GM21619 (cell line): ENCODE results near the gene PARVB.
"Not testable (repeated sequence)": the region's sequence is repeated elsewhere in the genome, so short reads cannot be mapped to it uniquely, and the experiment has no call there.

Experiments
- ATAC-seq: cut with Tn5 transposase; IDR thresholded peaks from one replicate; pipeline ENCODE4 v1.9.1; 2021; ENCODE audit not compliant: unreplicated experiment

Gene PARVB

GRCh38 chr22:44102121-44102520 lies 78.0 kb downstream of the PARVB start:
- ATAC-seq = no peak

GRCh38 chr22:44102856-44103255 lies 78.8 kb downstream of the PARVB start:
- no peak for ATAC-seq

- ATAC-seq = no peak
Measured at GRCh38 chr22:44103735-44104480, 79.8 kb downstream of the PARVB start.

GRCh38 chr22:44107340-44107739 lies 83.2 kb downstream of the PARVB start:
- ATAC-seq = no peak

DNA sequence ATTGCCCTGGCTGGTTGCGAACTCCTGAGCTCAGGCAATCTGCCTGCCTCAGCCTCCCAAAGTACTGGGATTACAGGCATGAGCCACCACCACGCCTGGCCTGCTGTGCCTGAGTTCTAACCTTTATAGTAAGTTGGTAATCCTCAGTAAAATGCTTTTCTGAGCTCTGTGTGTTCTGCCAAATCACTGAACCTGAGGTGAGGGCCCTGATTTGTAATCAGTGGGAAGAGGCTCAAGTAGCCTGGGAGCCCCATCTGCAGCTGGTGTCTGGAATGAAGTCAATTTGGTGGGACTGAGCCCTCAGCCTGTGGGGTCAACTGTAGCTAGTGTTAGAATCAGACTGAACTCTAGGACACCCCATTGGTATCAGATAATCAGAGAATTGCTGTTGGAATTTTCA lies 84.0 kb downstream of the PARVB start:
- no peak for ATAC-seq

- ATAC-seq = no peak
Measured at GRCh38 chr22:44108806-44109385, 84.8 kb downstream of the PARVB start.

DNA sequence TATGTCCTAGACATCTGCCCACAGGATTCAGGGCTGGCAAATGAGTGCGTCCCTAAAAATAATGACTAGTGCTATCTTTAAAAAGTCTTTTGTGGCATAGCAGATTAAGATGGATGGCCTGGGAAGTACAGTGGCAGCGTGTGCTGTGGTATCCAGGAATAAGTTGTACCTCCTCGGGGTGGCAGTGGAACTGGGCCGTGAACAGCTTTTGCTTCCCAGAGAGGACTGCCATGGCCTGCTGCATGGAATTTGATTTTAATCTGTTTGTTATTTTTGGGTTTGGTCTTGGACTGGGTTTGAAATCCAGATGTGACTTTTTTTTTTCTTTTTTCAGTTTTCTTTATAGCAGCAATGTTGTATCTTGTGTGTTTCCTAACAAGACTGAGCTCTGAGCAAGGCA lies 85.3 kb downstream of the PARVB start:
- ATAC-seq = no peak

GRCh38 chr22:44110656-44111055 lies 86.6 kb downstream of the PARVB start:
- not testable (repeated sequence) for ATAC-seq

DNA sequence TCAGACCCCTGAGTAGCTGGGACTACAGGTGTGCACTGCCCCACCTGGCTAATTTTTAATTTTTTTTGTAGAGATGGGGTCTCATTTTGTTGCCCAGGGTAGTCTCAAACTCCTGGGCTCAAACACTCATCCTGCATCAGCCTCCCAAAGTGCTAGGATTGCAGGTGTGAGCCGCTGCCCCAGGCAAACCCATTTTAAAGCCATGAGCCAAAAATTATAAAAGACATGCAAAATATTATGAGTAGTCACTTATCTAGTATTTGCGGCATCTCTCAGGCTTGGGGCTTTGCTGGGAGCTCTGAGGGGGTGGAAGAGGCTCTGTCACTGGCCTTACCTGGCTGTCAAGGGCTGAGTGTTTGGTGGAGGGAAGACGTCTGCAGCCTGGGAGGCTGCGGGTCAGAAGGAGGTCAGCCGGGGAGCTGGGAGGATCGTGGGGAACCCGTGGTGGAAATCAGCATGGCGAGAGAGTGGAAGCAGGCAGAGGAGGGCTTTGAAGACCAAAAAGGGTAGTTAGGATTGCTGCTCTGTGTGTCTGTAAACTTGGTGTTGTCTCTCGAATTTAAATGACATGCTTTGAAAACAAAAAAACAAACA lies 87.6 kb downstream of the PARVB start:
- no peak for ATAC-seq

DNA sequence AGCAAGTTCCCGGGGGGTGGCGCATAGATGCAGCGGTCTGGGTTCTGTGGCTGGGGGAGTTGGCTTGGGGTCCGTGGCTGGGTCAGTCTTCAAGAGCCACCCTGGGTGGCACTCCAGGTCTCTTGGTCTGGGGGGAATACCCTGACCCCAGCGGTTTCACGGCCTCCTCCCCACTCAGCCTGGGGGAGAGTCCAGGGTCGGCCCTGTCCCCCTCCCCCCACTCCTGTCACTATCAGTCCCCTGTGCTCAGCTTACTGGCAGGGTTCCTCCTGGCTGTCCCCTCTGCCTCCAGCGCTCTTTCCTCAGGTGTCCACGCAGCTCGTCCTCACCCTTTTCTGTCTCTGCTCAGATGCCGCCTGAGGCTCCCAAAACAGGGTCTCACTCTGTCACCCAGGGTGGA lies 88.1 kb downstream of the PARVB start:
- ATAC-seq = no peak

DNA sequence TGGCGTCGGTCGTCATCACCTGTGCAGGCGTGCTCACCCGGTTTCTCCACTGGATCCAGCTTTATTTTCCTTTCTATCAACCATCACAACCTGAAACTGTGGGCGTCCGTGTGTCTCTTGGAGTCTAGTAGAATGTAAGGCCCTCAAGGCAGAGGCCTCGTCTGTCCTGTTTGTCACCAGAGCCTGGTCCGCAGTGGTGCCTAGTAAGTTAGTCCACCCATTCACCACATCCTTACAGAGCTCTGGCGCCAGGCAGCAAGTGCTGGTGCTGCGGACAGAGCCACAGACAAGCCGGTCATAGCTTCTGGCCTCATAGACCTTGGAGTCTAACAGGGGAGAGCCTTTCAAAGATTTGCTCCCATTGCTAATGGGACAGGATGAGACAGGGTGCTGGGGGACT lies 92.2 kb downstream of the PARVB start:
- no peak for ATAC-seq

- ATAC-seq = no peak
Measured at GRCh38 chr22:44116755-44117684, 92.9 kb downstream of the PARVB start.

DNA sequence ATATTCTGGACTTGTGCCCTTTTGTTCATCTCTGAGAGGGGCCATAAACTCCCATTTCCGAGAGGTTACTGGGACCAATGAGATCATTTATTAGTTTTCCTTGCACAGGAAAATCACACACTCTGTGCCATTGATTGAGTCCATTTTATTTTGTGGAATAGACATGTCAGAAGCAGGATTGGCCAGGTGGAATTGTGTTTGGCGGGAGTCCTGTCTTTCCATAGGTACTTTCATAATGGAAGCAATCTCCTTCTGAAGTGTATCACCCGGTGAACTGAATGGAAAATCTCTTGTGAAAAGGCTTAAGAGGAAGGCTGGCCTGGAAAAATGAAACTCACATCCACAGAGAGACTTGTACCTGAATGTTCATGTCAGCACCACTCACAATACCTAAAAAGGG lies 93.6 kb downstream of the PARVB start:
- no peak for ATAC-seq

- no peak for ATAC-seq
Measured at GRCh38 chr22:44118645-44119315, 94.7 kb downstream of the PARVB start.

DNA sequence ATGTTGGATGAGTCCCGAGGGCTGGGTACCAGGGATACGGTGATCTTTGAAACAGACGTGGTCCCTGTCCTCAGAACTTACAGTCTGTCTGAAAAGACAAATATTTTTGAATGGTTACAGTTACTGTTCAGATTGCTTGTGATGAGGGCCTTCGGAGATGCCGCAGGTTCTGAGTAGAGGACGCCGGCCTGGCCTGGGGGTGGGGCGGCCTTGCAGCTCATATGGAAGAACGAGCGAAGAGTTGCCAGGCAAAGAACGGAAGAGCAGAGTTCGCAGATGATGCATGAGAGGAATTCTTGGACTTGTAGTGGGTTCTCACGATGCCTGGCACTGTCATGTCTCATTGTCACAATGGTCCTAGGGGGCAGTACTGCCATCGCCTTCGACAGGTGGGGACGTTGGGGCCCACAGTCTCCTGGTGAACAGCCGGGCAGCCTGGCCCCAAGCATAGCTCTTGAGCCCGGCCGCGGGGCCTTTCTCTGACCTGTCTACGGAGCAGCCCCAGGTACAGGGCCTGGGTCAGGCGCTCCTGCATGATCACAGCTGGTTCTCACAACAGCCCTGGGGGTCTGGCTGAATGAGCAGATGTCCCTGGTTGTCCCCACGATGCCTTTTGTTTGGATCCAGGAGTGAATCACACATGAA lies 95.7 kb downstream of the PARVB start:
- ATAC-seq = no peak

- ATAC-seq = no peak
Measured at GRCh38 chr22:44120314-44120704, 96.2 kb downstream of the PARVB start.

DNA sequence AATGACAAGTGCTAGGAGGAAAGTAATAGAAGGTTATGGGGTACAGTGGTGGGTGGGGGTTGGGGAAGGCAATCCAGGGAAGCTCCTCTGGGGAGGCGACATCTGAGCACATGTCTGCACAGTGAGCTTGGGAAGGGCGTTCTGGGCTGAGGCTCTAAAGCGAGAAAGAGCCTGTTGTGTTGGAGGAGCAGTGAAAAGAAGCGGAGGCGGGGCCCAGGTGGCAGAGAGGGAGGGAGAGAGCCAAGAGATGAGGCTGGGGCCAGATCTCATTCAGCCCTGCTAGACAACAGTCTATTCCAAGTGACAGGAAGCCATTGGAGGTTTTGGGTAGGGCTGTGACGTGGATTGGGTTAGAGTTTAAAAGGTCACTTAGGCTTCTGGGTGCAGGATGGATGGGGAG lies 101.3 kb downstream of the PARVB start:
- ATAC-seq = no peak

DNA sequence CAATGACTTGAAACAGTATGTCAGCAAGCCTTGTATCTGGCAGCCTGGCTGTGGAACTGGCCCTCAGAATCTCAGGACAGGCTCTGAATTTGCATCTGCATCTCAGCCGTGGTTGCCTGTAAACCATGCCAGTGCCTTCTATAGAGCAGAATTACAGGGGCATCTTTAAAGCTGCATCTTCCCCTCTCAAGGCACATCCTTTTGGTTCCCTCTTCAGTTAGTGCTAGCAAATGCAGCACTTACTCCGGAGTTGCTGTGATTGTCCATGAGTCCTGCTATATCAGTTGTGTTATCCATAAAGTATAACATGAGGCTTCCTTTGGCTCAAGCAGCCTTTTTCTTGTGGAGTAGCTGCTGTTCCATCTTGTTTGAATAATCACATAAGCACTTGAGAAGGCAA lies 102.7 kb downstream of the PARVB start:
- ATAC-seq = no peak

DNA sequence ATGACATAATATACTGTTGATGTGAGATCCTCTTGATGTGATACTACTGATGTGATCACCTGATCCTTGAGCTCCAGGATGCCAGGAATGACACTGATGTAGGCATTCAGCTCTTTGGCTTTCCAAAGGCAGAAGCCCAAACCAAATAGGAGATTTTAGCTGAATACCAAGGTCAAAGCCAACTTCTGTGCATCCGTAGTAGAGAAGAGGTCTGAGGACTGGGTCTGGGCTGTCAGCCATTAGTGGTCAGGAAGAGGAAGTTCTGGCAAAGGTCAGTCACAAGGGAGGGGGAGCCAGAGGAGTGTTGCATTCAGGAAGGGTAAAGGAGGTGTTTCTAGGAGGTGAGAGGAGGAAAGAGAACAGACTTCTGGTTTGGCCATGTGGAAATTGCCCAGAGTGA lies 103.3 kb downstream of the PARVB start:
- ATAC-seq = no peak

DNA sequence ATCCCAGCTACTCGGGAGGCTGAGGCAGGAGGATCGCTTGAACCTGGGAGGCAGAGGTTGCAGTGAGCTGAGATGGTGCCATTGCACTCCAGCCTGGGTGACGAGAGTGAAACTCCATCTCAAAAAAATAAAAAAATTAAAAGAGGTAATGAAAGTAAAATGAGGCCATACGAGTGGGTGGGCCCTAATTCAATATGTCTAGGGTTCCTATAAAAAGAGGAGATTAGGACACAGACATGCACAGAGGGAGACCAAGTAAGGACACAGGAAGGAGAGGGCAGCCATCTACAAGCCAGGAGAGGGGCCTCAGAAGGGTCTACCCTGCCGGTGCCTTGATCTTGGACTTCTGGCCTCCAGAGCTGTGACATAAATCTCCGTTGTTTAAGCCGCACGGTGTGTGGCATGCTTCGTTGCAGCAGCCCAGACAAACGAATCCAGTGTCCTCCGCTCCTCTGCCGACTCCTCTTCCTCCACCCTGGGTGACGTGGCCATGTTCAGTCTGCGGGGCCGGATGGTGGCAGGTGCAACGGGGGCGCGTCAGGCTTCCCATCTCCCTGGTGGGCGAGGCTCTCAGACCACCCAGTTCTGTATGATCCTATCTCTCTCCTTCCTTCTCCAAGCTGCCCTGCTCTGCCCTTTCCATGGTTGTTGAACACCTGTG lies 105.0 kb downstream of the PARVB start:
- no peak for ATAC-seq
